PC-3 (cell line): ENCODE data around the gene SYT6.
"Not testable (repeated sequence)": the region's sequence is repeated elsewhere in the genome, so short reads cannot be mapped to it uniquely, and the experiment has no call there.

ENCODE experiments used
- CTCF ChIP-seq: fragments of 300-600 bp; sonication (generic); conservative IDR thresholded peaks from 2 replicates; pipeline ENCODE4 v1.5.1; 2017; ENCODE audit warnings: antibody characterized with exemption, low read depth, mild to moderate bottlenecking, low read length
- EZH2 ChIP-seq: fragments of 300-600 bp; sonication (generic); IDR thresholded peaks from one replicate; pipeline ENCODE4 v1.6.1; 2017; ENCODE audit warnings: antibody characterized with exemption, mild to moderate bottlenecking, low read length; ENCODE audit not compliant: unreplicated experiment

- TF ChIP-seq EZH2, CTCF: not testable (repeated sequence)
Observed at GRCh38 chr1:114058236-114058635, 95.4 kb downstream of the SYT6 start.
